ENCODE results near the gene ARID1B.

The ARID1B gene

DNA sequence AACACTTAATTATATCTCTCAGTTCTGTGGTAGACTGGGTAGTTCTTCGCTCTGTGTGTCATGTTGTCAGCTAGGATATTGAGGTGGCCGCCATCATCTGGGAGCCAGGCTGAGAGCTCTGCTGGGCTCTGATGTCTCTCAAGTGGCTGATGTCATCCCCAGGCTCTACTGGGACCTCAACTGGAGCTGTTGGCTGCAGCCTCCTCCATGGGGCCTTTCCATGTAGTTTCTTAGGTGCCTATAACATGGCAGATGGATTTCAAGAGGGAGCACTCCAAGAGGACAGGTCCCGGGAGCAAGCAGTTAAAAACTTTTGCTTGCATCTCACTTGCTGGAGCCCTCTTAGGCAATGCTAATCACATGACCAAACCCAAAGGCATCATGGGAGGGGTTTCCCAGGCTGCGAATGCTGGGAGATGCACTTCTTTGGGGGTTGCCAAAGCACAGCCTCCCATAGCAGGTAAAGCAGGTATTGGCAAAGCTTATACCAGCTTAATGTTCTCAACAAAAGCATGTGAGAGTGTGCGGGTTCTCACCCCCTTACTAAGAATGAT is 416.3 kb downstream of the ARID1B start:
- FAIRE-seq (no peak), DNase-seq (ENCODE audit: insufficient read length, low spot score) (no peak)

DNA sequence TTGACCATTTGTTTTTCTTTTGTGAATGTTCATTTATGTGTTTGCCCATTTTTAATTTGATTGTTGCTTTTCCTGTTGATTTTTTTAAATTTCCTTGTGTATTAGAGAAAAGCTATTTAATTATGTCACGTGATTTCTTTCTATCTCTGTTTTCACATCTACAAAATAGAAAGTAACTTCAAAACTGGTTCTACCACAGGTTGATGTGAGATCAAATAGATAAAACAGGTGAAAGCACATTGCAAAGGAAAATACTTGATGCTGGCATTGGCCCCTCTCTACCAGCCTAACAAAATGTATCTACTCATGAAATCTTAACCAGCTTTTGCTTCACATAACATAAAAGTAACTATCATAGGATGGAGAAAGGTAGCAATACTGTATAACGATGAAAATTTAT is 416.9 kb downstream of the ARID1B start:
- no peak for FAIRE-seq

GRCh38 chr6:157194643-157195042 is 417.5 kb downstream of the ARID1B start:
- FAIRE-seq: no peak

More for the DNA sequence above, 416.9 kb downstream of the ARID1B start:
- DNase-seq (ENCODE audit: insufficient read length, low spot score): no peak

DNA sequence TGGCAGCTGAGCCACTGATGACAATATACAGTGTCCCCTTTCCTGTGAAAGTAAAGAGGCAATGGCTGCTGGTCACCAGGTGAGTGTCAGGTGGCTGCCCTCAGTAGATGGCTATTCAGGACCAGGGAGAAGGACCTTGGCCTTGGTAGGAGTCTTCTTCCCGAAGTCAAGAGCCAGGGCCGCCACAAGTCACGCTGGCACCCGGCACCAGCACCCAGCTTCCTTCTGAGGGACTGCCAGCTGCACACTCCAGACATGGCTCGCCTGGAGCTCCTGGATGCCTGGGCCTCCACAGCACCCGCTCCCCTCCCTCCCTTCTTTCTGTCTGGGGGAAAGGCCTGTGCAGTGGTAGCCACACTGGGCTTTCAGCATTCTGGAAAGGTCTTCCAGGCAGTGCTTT is 419.2 kb downstream of the ARID1B start:
- DNase-seq (ENCODE audit: insufficient read length, low spot score) (no peak), FAIRE-seq (no peak)

More at GRCh38 chr6:157194643-157195042, 417.5 kb downstream of the ARID1B start:
- DNase-seq (ENCODE audit: insufficient read length, low spot score): no peak

GRCh38 chr6:157198425-157199279 is 421.5 kb downstream of the ARID1B start:
- FAIRE-seq (no peak), DNase-seq (ENCODE audit: insufficient read length, low spot score) (no peak)

DNA sequence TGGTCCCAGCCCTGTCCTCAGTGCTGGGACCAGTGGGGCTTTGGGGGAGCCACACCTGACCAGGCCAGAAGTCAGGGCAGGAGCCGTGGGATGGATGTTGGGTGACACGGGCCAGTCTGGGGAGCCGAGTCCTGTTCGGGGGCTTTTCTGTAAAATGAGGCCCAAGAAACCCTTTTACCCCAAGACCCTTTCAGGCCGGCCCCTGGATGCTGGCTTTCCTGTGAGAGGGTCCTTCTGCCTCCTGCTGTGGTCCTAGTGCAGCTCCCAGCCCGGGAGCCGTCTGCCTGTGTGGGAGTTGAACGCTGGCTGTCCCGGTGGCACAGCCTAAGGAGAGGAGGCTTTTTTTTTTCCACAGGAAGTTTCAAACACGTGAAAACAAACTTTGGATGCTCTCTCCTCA is 422.9 kb downstream of the ARID1B start:
- no peak for FAIRE-seq

DNA sequence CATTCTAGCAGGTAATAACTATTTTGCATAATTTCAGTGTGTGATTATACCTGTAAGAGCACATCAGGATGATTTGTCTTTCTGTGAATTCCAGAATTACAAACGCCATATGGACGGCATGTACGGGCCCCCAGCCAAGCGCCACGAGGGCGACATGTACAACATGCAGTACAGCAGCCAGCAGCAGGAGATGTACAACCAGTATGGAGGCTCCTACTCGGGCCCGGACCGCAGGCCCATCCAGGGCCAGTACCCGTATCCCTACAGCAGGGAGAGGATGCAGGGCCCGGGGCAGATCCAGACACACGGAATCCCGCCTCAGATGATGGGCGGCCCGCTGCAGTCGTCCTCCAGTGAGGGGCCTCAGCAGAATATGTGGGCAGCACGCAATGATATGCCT is 423.4 kb downstream of the ARID1B start:
- FAIRE-seq (no peak), DNase-seq (ENCODE audit: insufficient read length, low spot score) (no peak)

More for the DNA sequence above, 422.9 kb downstream of the ARID1B start:
- no peak for DNase-seq (ENCODE audit: insufficient read length, low spot score)

DNA sequence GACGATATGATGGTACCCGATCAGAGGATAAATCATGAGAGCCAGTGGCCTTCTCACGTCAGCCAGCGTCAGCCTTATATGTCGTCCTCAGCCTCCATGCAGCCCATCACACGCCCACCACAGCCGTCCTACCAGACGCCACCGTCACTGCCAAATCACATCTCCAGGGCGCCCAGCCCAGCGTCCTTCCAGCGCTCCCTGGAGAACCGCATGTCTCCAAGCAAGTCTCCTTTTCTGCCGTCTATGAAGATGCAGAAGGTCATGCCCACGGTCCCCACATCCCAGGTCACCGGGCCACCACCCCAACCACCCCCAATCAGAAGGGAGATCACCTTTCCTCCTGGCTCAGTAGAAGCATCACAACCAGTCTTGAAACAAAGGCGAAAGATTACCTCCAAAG is 423.9 kb downstream of the ARID1B start:
- DNase-seq (ENCODE audit: insufficient read length, low spot score): no peak
- FAIRE-seq: no peak

GRCh38 chr6:157203312-157203744 is 426.1 kb downstream of the ARID1B start:
- DNase-seq (ENCODE audit: insufficient read length, low spot score) (peak; percentile 62), FAIRE-seq (peak; percentile 90)

- DNase-seq (ENCODE audit: insufficient read length, low spot score): no peak
- FAIRE-seq: no peak
These were observed 426.6 kb downstream of the ARID1B start for GRCh38 chr6:157203764-157204163.

GRCh38 chr6:157205473-157206358 is 428.5 kb downstream of the ARID1B start:
- DNase-seq (ENCODE audit: insufficient read length, low spot score) (no peak), FAIRE-seq (no peak)

GRCh38 chr6:157206359-157206815 is 429.2 kb downstream of the ARID1B start:
- FAIRE-seq (no peak), DNase-seq (ENCODE audit: insufficient read length, low spot score) (no peak)

GRCh38 chr6:157207521-157208076 is 430.4 kb downstream of the ARID1B start:
- FAIRE-seq: no peak

GRCh38 chr6:157209865-157210530 is 432.8 kb downstream of the ARID1B start:
- FAIRE-seq (no peak), DNase-seq (ENCODE audit: insufficient read length, low spot score) (no peak)

More at GRCh38 chr6:157207521-157208076, 430.4 kb downstream of the ARID1B start:
- DNase-seq (ENCODE audit: insufficient read length, low spot score): no peak

DNA sequence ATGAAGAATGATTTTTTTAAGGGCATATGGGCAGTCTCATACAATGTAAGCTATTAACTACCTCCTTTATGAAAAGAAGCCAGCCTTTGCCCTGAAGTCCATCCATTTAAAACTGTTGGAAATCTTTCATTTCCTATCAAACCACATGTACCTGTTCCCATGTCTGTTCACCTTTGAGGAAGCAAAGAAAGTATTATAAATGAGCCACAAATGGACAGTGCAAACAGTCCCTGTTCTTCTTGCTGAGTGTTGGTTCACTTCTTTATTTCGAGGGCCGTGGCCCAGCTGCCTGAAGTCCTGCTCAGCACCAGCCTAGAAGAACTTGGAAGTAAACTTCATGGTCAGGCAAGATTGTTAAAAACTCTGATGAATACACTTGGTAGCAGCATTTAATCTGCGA is 433.8 kb downstream of the ARID1B start:
- no peak for FAIRE-seq
- DNase-seq (ENCODE audit: insufficient read length, low spot score): no peak

GRCh38 chr6:157211603-157212455 is 434.7 kb downstream of the ARID1B start:
- FAIRE-seq: no peak

GRCh38 chr6:157213426-157213825 is 436.2 kb downstream of the ARID1B start:
- no peak for FAIRE-seq
- no peak for DNase-seq (ENCODE audit: insufficient read length, low spot score)

More at GRCh38 chr6:157211603-157212455, 434.7 kb downstream of the ARID1B start:
- no peak for DNase-seq (ENCODE audit: insufficient read length, low spot score)

DNA sequence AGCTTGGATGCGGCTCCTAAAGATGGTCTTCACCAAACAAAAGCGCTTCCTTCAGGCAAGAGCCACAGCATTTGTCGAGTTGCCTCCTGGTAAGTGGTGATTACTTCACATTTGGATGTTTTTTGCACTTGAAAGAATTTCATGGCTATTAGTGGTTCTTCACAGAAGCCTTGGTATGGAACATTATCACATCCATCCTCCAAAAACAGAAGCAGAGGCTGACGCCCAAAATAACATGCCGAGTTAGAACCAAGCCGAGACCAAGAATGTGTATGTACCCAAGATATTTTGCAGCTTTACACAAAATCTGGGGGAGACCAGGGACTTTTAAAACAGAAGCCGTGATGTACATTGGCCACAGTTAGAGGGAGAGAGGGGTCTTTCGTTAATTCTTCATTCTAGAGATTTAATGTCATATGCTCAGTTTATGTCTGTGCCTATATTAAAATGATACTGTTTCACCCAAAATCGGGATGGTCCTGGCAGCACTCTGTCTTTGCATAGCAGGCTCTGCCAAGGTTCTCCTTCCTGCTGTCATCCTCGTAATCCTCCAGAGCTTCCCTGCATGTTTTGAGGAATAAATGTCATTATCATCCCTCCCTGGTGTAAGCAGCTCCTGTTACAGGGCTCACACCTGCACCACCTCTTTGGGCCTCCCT is 436.9 kb downstream of the ARID1B start:
- no peak for FAIRE-seq
- no peak for DNase-seq (ENCODE audit: insufficient read length, low spot score)

DNA sequence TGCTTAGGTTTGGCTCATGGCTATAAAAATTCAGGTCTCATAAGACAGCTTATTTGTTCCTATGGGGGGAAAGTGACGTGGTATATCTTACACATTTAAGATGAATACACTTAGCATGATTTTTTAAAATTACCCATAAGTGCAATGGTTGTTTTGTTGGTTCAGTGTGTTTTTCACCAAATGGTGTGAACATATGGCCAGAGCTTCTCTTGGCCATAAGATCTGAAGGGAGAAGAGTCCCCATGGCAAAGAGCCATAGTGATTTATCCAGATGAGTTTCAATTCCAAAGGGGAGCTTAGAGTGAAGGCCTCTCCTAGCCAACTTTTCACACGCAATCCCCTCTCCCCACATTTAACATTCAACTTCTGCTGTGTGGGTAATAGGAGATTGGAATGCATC is 438.5 kb downstream of the ARID1B start:
- DNase-seq (ENCODE audit: insufficient read length, low spot score) (no peak), FAIRE-seq (no peak)

Data from GM19239 (cell line).